ENCODE data around the gene ASF1A. TPM values are rescaled to one million over a fixed set of nuclear protein-coding genes. Genes with fewer than 3 reads are reported as not detected.

The ASF1A gene
- total RNA-seq, 1 donor from 2014 or later = 17.9 TPM

- DNase-seq (ENCODE audit: low read depth) = no peak
- Histone ChIP-seq H3K4me3 (ENCODE audit: low read depth, low read length) (peak overlapping the region; percentile 46), H3K27me3 (ENCODE audit: control insufficient read depth, insufficient read depth, low read length) (no peaks in the 10 kb centered on the region), H3K36me3 (ENCODE audit: control insufficient read depth, insufficient read depth, low read length) (no peaks in the 10 kb centered on the region)
- TF ChIP-seq CTCF (IDR thresholded peaks at IDR 0.05; ENCODE audit: insufficient read depth, low read length, poor library complexity, severe bottlenecking) = no peak
These were observed 717 bp upstream of the ASF1A start for GRCh38 chr6:118893064-118893806.

GRCh38 chr6:118894425-118895260 is 691 bp downstream of the ASF1A start:
- DNase-seq (ENCODE audit: low read depth) = no peak
- peak overlapping the region; percentile 93 for H3K4me3 ChIP-seq (ENCODE audit: low read depth, low read length)
- TF ChIP-seq CTCF (IDR thresholded peaks at IDR 0.05; ENCODE audit: insufficient read depth, low read length, poor library complexity, severe bottlenecking) = no peak
- H3K36me3 ChIP-seq (ENCODE audit: control insufficient read depth, insufficient read depth, low read length) = no peaks in the 10 kb centered on the region
- H3K27me3 ChIP-seq (ENCODE audit: control insufficient read depth, insufficient read depth, low read length) = no peaks in the 10 kb centered on the region

GRCh38 chr6:118895261-118895560 is 1.3 kb downstream of the ASF1A start:
- Histone ChIP-seq H3K27me3 (ENCODE audit: control insufficient read depth, insufficient read depth, low read length) (no peaks in the 10 kb centered on the region), H3K4me3 (ENCODE audit: low read depth, low read length) (peak overlapping the region; percentile 93), H3K36me3 (ENCODE audit: control insufficient read depth, insufficient read depth, low read length) (no peaks in the 10 kb centered on the region)
- no peak for TF ChIP-seq CTCF (IDR thresholded peaks at IDR 0.05; ENCODE audit: insufficient read depth, low read length, poor library complexity, severe bottlenecking)
- no peak for DNase-seq (ENCODE audit: low read depth)

- DNase-seq (ENCODE audit: low read depth) = no peak
- Histone ChIP-seq H3K36me3 (ENCODE audit: control insufficient read depth, insufficient read depth, low read length) (no peaks in the 10 kb centered on the region), H3K27me3 (ENCODE audit: control insufficient read depth, insufficient read depth, low read length) (no peaks in the 10 kb centered on the region), H3K4me3 (ENCODE audit: low read depth, low read length) (peak overlapping the region; percentile 93)
- TF ChIP-seq CTCF (IDR thresholded peaks at IDR 0.05; ENCODE audit: insufficient read depth, low read length, poor library complexity, severe bottlenecking) = no peak
These were observed 1.9 kb downstream of the ASF1A start for GRCh38 chr6:118895859-118896258.

- no peak for DNase-seq (ENCODE audit: low read depth)
These were observed 2.6 kb downstream of the ASF1A start for GRCh38 chr6:118896339-118897136.

More at GRCh38 chr6:118896339-118897136, 2.6 kb downstream of the ASF1A start:
- peak; percentile 48 for TF ChIP-seq CTCF (IDR thresholded peaks at IDR 0.05; ENCODE audit: insufficient read depth, low read length, poor library complexity, severe bottlenecking)
- no peak overlapping the region for H3K4me3 ChIP-seq (ENCODE audit: low read depth, low read length)
- no peaks in the 10 kb centered on the region for H3K27me3 ChIP-seq (ENCODE audit: control insufficient read depth, insufficient read depth, low read length)
- no peaks in the 10 kb centered on the region for H3K36me3 ChIP-seq (ENCODE audit: control insufficient read depth, insufficient read depth, low read length)
